B cell (primary cell): ENCODE results near the gene NPW. TPM values are rescaled to one million over a fixed set of nuclear protein-coding genes. Genes with fewer than 3 reads are reported as not detected.
A peak's percentile ranks its signal among the peaks of the same experiment; 100 is the strongest.

Experiments
- ATAC-seq: fragments of 200-7000 bp; cut with Tn5 transposase; one replicate; pipeline ENCODE4 v1.10.0; 2021; ENCODE audit warnings: low read depth, mild to moderate bottlenecking, moderate number of reproducible peaks, moderate library complexity
- CTCF ChIA-PET: fragments of 350-600 bp; sonication (Branson Sonifier 250); formaldehyde crosslinking; loops from one replicate; lab custom pipeline; 2021; ENCODE audit warnings: antibody characterized with exemption, inconsistent platforms; lab: Charles Lee
- POLR2A ChIA-PET: fragments of 350-600 bp; sonication (Branson Sonifier 250); formaldehyde crosslinking; loops from one replicate; lab custom pipeline; 2021; ENCODE audit warnings: antibody characterized with exemption; lab: Charles Lee
- DNase-seq: peaks from one replicate; pipeline ENCODE4 v3.0.0; 2013
- H2AFZ ChIP-seq: 2 replicates; pipeline ENCODE4 v1.6.1; 2012; ENCODE audit warnings: mild to moderate bottlenecking, low read depth, low read length; ENCODE audit not compliant: insufficient read depth, poor library complexity, severe bottlenecking
- H3K27ac ChIP-seq, 2 donors: 1 replicate in 1 of 2; 2 replicates in 1 of 2; pipeline ENCODE4 v1.5.1; 2012 to 2013; ENCODE audit warnings: low read length in 2 of 2, mild to moderate bottlenecking in 2 of 2, moderate library complexity in 1 of 2
- H3K27me3 ChIP-seq, 4 experiments: fragments of 200-600 bp in 1 of 4; sonication (generic) in 1 of 4; replicated peaks in 1 of 4; 1 replicate in 2 of 4; 2 replicates in 2 of 4; pipeline versions ENCODE4 v1.6.1 to v1.7.0; 2013 to 2016; ENCODE audit warnings: low read length in 3 of 4, mild to moderate bottlenecking in 2 of 4, mixed read lengths in 1 of 4, moderate library complexity in 1 of 4; ENCODE audit not compliant: insufficient read depth in 4 of 4, control insufficient read depth in 3 of 4; ENCODE audit errors: control extremely low read depth in 1 of 4
- H3K36me3 ChIP-seq, 2 experiments: replicated peaks in 1 of 2; 1 replicate in 1 of 2; 2 replicates in 1 of 2; pipeline versions ENCODE4 v1.6.1 to v1.7.1; 2013; ENCODE audit warnings: low read length in 1 of 2; ENCODE audit not compliant: insufficient read depth in 2 of 2, control insufficient read depth in 1 of 2; ENCODE audit errors: control extremely low read depth in 1 of 2, extremely low read depth in 1 of 2
- H3K4me1 ChIP-seq, 2 donors: fragments of 200-600 bp in 1 of 2; sonication (generic) in 1 of 2; 1 replicate in 1 of 2; 2 replicates in 1 of 2; pipeline versions ENCODE4 v1.5.1 to v1.6.1; 2013 to 2017; ENCODE audit warnings: low read length in 2 of 2; ENCODE audit not compliant: control insufficient read depth in 2 of 2, insufficient read depth in 2 of 2
- H3K4me2 ChIP-seq: replicated peaks from 2 replicates; pipeline ENCODE3; 2012; ENCODE audit warnings: mild to moderate bottlenecking, low read depth, low read length; ENCODE audit not compliant: poor library complexity, severe bottlenecking
- H3K4me3 ChIP-seq, 5 experiments: fragments of 200-600 bp in 1 of 5; sonication (generic) in 1 of 5; 1 replicate in 3 of 5; 2 replicates in 2 of 5; pipeline versions ENCODE4 v1.5.1 to v1.7.0; 2011 to 2016; ENCODE audit warnings: low read length in 4 of 5, mild to moderate bottlenecking in 4 of 5, low read depth in 2 of 5, control low read depth in 1 of 5, moderate library complexity in 1 of 5; ENCODE audit not compliant: insufficient read depth in 1 of 5; ENCODE audit errors: control extremely low read depth in 1 of 5, extremely low read depth in 1 of 5
- H3K79me2 ChIP-seq: fragments of 200-600 bp; sonication (generic); one replicate; pipeline ENCODE4 v1.6.0; 2016; ENCODE audit warnings: low read length; ENCODE audit not compliant: control insufficient read depth, insufficient read depth
- H3K9ac ChIP-seq: fragments of 200-600 bp; sonication (generic); 2 replicates; pipeline ENCODE4 v1.6.1; 2017; ENCODE audit warnings: mild to moderate bottlenecking, low read length, moderate library complexity
- H3K9me3 ChIP-seq, 3 donors: one replicate each; pipeline versions ENCODE4 v1.6.1 to v1.7.1; 2013; ENCODE audit warnings: low read length in 2 of 3; ENCODE audit not compliant: control insufficient read depth in 2 of 3, insufficient read depth in 1 of 3; ENCODE audit errors: control extremely low read depth in 1 of 3
- H4K20me1 ChIP-seq: 2 replicates; pipeline ENCODE4 v1.6.0; 2012; ENCODE audit warnings: mild to moderate bottlenecking, low read length; ENCODE audit not compliant: insufficient read depth, control insufficient read depth, poor library complexity, severe bottlenecking
- H3K27ac Mint-ChIP-seq: one replicate; pipeline ENCODE4 v1.8.0; 2021; ENCODE audit warnings: mixed read lengths
- H3K27me3 Mint-ChIP-seq: one replicate; pipeline ENCODE4 v1.8.0; 2021; ENCODE audit warnings: mixed read lengths
- H3K4me1 Mint-ChIP-seq: one replicate; pipeline ENCODE4 v1.8.0; 2021; ENCODE audit warnings: mixed read lengths
- H3K4me3 Mint-ChIP-seq: one replicate; pipeline ENCODE4 v1.8.0; 2021; ENCODE audit warnings: mixed read lengths
- H3K9me3 Mint-ChIP-seq: one replicate; pipeline ENCODE4 v1.8.0; 2022; ENCODE audit warnings: mixed read lengths; ENCODE audit not compliant: insufficient read depth
- CTCF ChIP-seq: fragments of 200-600 bp; IDR thresholded peaks from one replicate; pipeline ENCODE4 v1.8.0; 2022; ENCODE audit warnings: antibody characterized with exemption, mild to moderate bottlenecking
- EZH2 ChIP-seq: IDR thresholded peaks from 2 replicates; pipeline ENCODE4 v1.6.1; 2012; ENCODE audit warnings: borderline replicate concordance, low read depth, mild to moderate bottlenecking, moderate library complexity, low read length; ENCODE audit not compliant: insufficient read depth, poor library complexity, severe bottlenecking
- WGBS: methylation state at CpG from one replicate; pipeline ENCODE4 v1.1.5; 2013; ENCODE audit warnings: missing lambda C conversion rate; ENCODE audit not compliant: insufficient coverage; 5-methylcytosine and 5-hydroxymethylcytosine counted together
- intact Hi-C: fragments of 100-400 bp; cut with micrococcal nuclease; formaldehyde crosslinking; loops from one replicate; pipeline ENCODE4 v1.10.0; 2022
- polyA minus RNA-seq: library from RNA; depleted of rRNA, polyadenylated mRNA; stranded (reverse); fragments of >200 nt; gene quantifications from 2 replicates; pipeline ENCODE4 v1.2.3, GENCODE V29; 2012
- polyA plus RNA-seq: library from polyadenylated mRNA; depleted of rRNA; stranded (reverse); fragments of >200 nt; gene quantifications from 2 replicates; pipeline ENCODE4 v1.2.3, GENCODE V29; 2012
- total RNA-seq, 2 donors: library from RNA; stranded (reverse); fragments of 120-200 nt in 1 of 2; gene quantifications; 1 replicate in 1 of 2; 2 replicates in 1 of 2; pipeline versions ENCODE4 v1.2.3 to v1.2.4, GENCODE V29; 2013 to 2022

NPW gene
- total RNA-seq, result 0.70 and 1.7 TPM in 2 replicates
- total RNA-seq (2013), result 0.96 TPM
- polyA plus RNA-seq, result 0.13 and 0.36 TPM in 2 replicates
- polyA minus RNA-seq, result not detected in 2 replicates

- Mint-ChIP-seq H3K9me3 (no peaks in the 10 kb centered on the region), H3K4me1 (peaks cover 15% of the 10 kb centered on the region)
These were observed at the start of gene NPW for GRCh38 chr16:2019518-2019920. Gene NPW (plus strand): TSS chr16:2019785.

More at GRCh38 chr16:2019518-2019920, at the start of gene NPW:
- H3K36me3 ChIP-seq, result no peaks in the 10 kb centered on the region
- 2% methylated on average over 33 of the region's 33 CpGs for WGBS
- H3K4me3 ChIP-seq, result no peak within 1 kb of the TSS
- peaks cover 21% of the 10 kb centered on the region for H3K27me3 Mint-ChIP-seq
- CTCF ChIA-PET, result interaction anchor here (2.2 kb wide), 1 partner anchor 121 kb away, joined by 14 read pairs; no protein-coding TSS in a partner anchor
- intact Hi-C loops, result no loop called here
- peak within 1 kb of the TSS; percentile 67 for H3K4me2 ChIP-seq
- H3K27ac Mint-ChIP-seq, result no peak within 1 kb of the TSS
- H2AFZ ChIP-seq, result peak within 1 kb of the TSS; percentile 42
- no peak within 1 kb of the TSS for H3K27ac ChIP-seq
- no peak for ATAC-seq
- POLR2A ChIA-PET, result interaction anchor here (1.0 to 1.3 kb wide), 2 partner anchors 121 to 130 kb away, joined by 3 to 4 read pairs; no protein-coding TSS in a partner anchor
- TF ChIP-seq CTCF, result no peak
- TF ChIP-seq EZH2, result no peak
- peaks cover 23 to 29% of the 10 kb centered on the region in 2 donors for H3K4me1 ChIP-seq
- no peaks in the 10 kb centered on the region for H3K79me2 ChIP-seq
- peak within 1 kb of the TSS; percentile 37 for H3K4me3 Mint-ChIP-seq
- H3K27me3 ChIP-seq, result peaks cover 0 to 43% (median 14%) of the 10 kb centered on the region in 4 experiments
- no peak within 1 kb of the TSS for H3K9ac ChIP-seq
- DNase-seq, result peak; percentile 58
- H4K20me1 ChIP-seq, result no peaks in the 10 kb centered on the region
- H3K9me3 ChIP-seq, result no peaks in the 10 kb centered on the region
